GM12873 (cell line): Measurements from ENCODE around the gene ASTN2.

Source experiments
- TF ChIP-seq, protein P1 (sequence below): IDR thresholded peaks from 2 replicates; pipeline ENCODE4 v1.5.1; 2012; ENCODE audit warnings: low read depth, mild to moderate bottlenecking, moderate library complexity, low read length, control low read depth; ENCODE audit not compliant: insufficient read depth; ENCODE audit errors: missing control alignments

ASTN2 gene

DNA sequence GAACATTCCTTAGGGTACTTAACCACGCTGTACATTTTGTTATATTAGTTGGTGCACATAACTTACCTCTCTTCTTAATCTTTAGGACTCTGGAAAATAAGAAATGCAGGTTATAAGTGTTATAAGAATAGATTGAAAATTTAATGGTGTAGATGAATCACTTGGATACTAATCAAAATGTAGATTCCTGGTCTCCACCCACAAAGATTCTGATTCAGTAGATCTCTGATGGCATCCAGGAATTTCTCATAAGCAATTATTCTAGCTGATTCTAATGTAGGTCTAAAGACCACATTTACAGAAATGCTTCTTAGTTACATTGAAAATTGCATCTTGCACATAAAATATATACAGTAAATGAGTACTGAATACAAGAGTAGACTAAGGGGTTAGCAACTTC is 38.9 kb upstream of the ASTN2 start:
- TF ChIP-seq, protein P1, sequence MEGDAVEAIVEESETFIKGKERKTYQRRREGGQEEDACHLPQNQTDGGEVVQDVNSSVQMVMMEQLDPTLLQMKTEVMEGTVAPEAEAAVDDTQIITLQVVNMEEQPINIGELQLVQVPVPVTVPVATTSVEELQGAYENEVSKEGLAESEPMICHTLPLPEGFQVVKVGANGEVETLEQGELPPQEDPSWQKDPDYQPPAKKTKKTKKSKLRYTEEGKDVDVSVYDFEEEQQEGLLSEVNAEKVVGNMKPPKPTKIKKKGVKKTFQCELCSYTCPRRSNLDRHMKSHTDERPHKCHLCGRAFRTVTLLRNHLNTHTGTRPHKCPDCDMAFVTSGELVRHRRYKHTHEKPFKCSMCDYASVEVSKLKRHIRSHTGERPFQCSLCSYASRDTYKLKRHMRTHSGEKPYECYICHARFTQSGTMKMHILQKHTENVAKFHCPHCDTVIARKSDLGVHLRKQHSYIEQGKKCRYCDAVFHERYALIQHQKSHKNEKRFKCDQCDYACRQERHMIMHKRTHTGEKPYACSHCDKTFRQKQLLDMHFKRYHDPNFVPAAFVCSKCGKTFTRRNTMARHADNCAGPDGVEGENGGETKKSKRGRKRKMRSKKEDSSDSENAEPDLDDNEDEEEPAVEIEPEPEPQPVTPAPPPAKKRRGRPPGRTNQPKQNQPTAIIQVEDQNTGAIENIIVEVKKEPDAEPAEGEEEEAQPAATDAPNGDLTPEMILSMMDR = no peak

DNA sequence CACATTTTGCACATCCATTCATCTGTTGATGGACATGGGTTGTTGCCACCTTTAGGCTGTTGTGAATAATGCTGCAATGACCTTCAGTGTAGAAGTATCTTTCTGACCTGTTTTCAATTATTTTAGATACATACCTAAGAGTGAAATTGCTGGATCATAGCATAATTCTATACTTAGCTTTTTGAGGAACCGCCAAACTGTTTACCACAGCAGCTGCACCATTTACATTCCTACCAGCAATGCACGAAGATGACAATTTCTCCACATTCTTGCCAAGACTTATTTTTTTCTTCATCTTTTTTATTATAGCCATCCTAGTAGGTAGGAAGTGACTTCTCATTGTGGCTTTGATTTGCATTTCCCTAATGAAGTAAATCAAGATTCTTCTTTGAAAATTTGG is 36.5 kb upstream of the ASTN2 start:
- TF ChIP-seq, protein P1 = no peak

DNA sequence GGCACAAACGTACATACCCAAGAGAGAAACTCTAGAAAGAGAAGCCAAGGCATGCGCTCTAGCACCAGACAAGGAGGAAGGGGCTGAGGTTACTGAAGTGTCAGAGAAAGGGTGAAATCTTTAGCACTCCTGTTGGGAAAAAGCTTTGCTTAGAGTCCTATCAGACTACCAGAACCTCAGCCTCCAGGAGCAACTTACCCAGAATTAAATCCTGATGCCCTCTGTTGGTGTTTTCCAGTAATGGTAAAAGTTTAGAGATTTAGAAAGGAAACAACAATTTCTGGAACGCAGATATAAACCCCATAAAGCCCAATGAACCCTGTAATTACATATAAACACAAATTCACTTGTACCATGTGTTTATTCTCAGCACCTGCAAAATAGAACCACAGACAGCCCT is 33.2 kb upstream of the ASTN2 start:
- TF ChIP-seq, protein P1 = no peak

DNA sequence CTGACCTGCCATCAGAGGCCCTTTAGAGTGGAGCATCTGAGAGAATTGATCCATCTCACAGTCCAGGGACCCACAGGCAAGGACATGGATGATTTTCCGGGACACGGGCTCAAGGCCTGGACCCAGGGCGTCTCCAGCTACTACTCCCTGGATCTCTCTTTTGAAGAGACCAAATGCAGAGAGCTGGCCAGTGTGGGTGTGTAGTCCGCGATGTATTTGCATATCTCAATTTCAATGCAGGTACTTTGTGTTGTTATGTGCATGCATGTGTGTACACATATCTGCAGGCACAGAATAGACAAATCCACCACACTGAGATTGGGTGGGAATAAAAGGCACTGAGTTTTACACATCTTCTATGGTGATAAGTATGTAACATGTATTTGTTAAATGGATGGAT is 30.8 kb upstream of the ASTN2 start:
- TF ChIP-seq, protein P1 = no peak

DNA sequence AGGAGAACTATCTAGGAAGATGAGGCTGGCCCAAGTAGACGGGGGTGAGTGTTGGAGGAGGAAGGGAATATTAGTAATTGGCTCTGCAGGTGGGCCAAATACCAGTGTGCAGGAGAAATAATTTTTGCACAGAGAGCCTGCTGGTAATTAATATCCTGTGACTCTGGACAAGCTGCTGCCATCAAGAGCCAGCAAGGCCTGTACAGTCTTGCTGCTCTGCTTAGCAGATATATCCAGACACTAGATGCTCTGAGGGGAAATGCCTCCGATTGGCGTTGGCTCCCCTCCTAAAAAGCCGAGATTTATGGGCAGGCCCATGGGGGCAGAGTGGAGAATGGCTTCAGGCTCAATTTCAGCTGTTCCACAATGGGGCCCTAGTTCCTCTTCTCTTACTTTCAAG is 29.6 kb upstream of the ASTN2 start:
- TF ChIP-seq, protein P1 = no peak

DNA sequence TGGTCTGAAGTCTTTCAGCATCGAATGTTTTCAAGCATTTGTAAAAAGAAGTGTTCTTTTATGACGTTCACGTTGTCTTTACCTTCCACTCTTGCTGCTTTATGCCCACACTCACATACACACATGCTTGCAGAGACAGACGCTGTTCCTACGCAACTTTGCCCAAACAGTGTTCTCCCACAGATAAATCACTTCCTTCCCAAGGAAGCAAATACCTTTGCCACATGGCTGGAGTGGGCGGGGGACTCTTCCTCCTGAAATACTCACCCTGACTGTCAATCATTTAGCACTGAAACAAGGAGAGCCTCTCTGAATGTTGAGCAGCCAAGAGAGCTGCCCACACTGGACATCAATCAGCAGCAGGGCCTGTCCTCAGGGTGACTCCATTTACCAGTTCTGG is 22.4 kb upstream of the ASTN2 start:
- TF ChIP-seq, protein P1 = no peak

DNA sequence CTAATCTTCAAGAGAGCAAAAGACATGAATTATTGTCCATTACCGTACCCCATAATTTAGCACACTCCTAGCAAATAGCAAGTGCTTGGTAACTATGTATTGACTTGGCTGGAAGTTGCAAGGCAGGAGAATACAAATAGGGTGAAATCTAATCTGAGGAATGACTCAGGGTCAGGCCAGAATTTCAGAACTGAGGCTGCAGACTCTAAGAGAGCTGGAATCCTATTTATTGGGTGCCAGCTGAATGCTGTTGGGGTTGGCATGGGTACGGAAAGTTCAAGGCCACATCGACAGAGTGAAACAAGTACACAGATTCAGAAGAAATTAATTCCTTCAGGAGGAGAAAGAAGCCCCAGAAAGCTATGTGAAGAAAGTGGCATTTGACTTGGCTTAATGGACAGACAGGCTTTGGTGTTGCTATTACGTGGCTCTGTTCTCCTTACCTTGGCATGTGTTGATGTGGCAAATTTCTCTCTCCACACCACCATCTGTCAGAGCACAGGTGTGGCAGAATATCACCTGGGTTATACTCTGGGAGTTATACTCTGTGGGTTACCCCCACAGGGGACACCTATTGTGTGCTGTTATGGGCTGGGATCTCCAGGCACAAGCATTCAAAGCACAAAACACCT is 20.9 kb upstream of the ASTN2 start:
- TF ChIP-seq, protein P1 = no peak
